Activated naive CD4-positive, alpha-beta T cell treated with anti-CD3 and anti-CD28 coated beads for 36 hours (primary cell): ENCODE results near the gene FANCC. TPM values are rescaled to one million over a fixed set of nuclear protein-coding genes. Genes with fewer than 3 reads are reported as not detected.
"Not testable (repeated sequence)": the region's sequence is repeated elsewhere in the genome, so short reads cannot be mapped to it uniquely, and the experiment has no call there.

ENCODE experiments used
- CTCF ChIA-PET: fragments of 350-600 bp; sonication (Branson Sonifier 250); formaldehyde crosslinking; loops from one replicate; lab custom pipeline; 2021; ENCODE audit warnings: antibody characterized with exemption; lab: Charles Lee
- DNase-seq: peaks from one replicate; pipeline ENCODE4 v3.0.0-alpha.2; 2020
- H3K27ac Mint-ChIP-seq: one replicate; pipeline ENCODE4 v1.8.0; 2021; ENCODE audit warnings: mild to moderate bottlenecking, mixed read lengths
- H3K27me3 Mint-ChIP-seq: one replicate; pipeline ENCODE4 v1.8.0; 2021; ENCODE audit warnings: low read depth, mixed read lengths
- H3K36me3 Mint-ChIP-seq: one replicate; pipeline ENCODE4 v1.8.0; 2021; ENCODE audit warnings: low read depth, mixed read lengths
- H3K4me1 Mint-ChIP-seq: one replicate; pipeline ENCODE4 v1.8.0; 2021; ENCODE audit warnings: low read depth, mixed read lengths
- H3K4me3 Mint-ChIP-seq: one replicate; pipeline ENCODE4 v1.8.0; 2021; ENCODE audit warnings: mild to moderate bottlenecking, moderate library complexity, mixed read lengths
- H3K9me3 Mint-ChIP-seq: one replicate; pipeline ENCODE4 v1.8.0; 2021; ENCODE audit warnings: mixed read lengths
- intact Hi-C: fragments of 100-400 bp; cut with micrococcal nuclease; formaldehyde crosslinking; loops from one replicate; pipeline ENCODE4 v1.15.1; 2023
- total RNA-seq, 2 experiments: library from RNA; stranded (reverse); gene quantifications; one replicate each; pipeline ENCODE4 v1.2.3, GENCODE V29; 2021

The FANCC gene
- total RNA-seq, 2 experiments from 2014 or later = 14.1 to 14.5 TPM

DNA sequence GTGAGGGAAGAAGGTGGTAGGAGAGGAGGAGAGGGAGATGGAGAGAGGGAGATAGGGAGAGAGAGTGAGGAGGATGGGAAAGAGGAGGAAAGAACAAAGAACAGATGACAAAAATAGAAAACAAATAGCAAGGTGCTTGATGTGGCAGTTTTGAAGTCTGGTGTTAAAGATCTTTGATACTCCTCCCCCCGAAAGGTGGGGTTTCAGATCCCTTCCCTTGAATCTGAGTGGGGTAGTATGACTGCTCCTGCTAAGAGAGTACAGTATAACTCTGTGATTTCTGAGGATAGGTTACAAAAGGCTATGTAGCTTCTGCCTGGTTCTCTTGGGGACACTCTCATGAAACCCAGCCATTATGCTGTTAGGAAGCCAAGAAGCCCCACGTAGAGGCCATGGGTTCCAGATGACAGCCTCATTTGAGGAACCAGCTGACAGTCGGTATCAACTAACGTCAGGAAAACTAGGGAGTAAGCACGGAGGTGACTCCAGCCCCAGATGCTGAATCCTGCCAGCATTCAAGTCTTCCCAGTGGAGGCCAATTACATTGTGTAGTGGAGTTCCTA lies 102.1 kb downstream of the FANCC start:
- no peak for DNase-seq
- no peak overlapping the region for H3K4me3 Mint-ChIP-seq
- peaks cover 10% of the 10 kb centered on the region for H3K4me1 Mint-ChIP-seq
- H3K27me3 Mint-ChIP-seq = no peaks in the 10 kb centered on the region
- no peak overlapping the region for H3K27ac Mint-ChIP-seq
- H3K36me3 Mint-ChIP-seq = peaks cover under 1% of the 10 kb centered on the region
- intact Hi-C loops = no loop called here
- CTCF ChIA-PET = no interaction called here
- H3K9me3 Mint-ChIP-seq = no peaks in the 10 kb centered on the region

DNA sequence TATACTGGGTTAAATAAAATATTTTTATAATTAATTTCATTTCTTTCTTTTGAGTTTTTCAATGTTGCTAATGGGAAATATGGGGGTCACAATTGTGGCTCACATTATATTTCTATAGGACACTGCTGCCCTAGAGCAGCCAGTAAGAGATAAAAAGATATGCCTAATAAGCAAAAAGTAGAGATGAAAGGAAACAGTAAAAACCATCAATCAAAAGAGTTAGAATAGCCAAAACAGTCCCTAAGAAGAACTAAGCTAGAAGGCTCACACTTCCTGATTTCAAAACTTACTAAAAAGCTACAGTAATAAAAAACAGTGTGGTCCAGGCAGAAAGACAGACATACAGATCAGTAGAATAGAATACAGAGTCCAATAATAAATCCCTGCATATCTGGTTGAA lies 104.4 kb downstream of the FANCC start:
- no peaks in the 10 kb centered on the region for H3K27me3 Mint-ChIP-seq
- intact Hi-C loops = no loop called here
- H3K4me1 Mint-ChIP-seq = peaks cover 10% of the 10 kb centered on the region
- no peaks in the 10 kb centered on the region for H3K36me3 Mint-ChIP-seq
- CTCF ChIA-PET = no interaction called here
- H3K9me3 Mint-ChIP-seq = no peaks in the 10 kb centered on the region
- DNase-seq = no peak
- H3K4me3 Mint-ChIP-seq = no peak overlapping the region
- no peak overlapping the region for H3K27ac Mint-ChIP-seq

DNA sequence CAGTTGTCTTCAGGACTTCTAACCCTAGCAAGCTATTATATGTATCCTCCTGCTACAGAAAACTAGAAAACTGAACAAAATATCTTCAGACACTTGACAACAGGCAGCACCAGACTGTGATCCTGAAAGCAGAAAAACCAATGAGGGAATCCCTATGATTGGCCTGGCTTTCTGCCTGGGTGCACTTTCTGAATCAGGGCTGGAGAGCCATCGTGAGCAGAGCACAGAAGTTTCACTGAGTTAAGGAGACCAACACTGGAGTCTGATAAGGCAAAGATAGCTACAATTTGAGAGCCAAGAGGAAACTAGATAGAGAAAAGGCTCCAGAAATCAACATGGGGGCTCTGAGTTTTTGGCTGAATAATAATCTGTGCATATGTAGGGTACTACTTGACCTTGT lies 106.5 kb downstream of the FANCC start:
- intact Hi-C loops = no loop called here
- no peaks in the 10 kb centered on the region for H3K9me3 Mint-ChIP-seq
- H3K27ac Mint-ChIP-seq = no peak overlapping the region
- H3K27me3 Mint-ChIP-seq = no peaks in the 10 kb centered on the region
- H3K4me3 Mint-ChIP-seq = no peak overlapping the region
- no peaks in the 10 kb centered on the region for H3K36me3 Mint-ChIP-seq
- peaks cover 10% of the 10 kb centered on the region for H3K4me1 Mint-ChIP-seq
- CTCF ChIA-PET = no interaction called here
- DNase-seq = no peak

DNA sequence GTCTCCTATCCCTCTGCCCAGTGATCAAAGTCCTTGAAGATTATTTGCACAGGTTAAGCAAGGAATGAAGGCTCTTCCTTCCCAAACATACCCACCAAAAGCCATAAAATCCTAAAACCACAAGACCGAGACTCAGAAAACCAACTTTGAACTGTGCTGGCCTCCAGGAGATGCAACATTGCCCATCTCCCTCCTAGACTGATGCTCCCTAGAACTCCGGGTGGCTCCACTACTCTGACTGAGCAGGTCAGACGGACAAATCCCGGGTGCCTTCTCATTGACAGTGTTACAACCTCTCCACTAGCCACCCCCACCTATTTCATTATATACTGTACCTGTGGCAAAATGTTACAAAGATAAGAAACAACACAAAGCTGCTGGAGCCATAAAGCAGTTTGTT lies 110.1 kb downstream of the FANCC start:
- intact Hi-C loops = no loop called here
- H3K4me1 Mint-ChIP-seq = peaks cover 2% of the 10 kb centered on the region
- H3K36me3 Mint-ChIP-seq = no peaks in the 10 kb centered on the region
- no peaks in the 10 kb centered on the region for H3K27me3 Mint-ChIP-seq
- H3K9me3 Mint-ChIP-seq = no peaks in the 10 kb centered on the region
- no peak overlapping the region for H3K4me3 Mint-ChIP-seq
- no peak for DNase-seq
- CTCF ChIA-PET = no interaction called here
- H3K27ac Mint-ChIP-seq = no peak overlapping the region

DNA sequence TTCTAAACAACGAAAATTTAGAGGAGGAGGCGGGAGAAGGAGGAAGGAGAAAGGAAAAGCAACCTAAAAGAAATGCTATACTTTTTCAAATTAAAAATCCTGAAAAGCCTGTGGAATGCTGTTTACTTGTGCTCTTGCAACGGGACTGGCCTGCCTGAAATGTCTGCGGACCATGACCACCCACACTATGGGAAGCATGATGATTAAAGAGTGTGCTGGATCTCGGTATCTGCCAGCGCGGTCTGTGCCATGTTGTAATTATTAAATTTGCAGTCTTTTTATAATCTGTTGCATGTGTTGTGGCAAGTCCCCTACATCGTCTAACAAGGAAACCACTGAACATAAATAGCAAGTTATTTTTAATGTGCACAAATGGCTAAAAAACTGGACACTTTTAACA lies 111.4 kb downstream of the FANCC start:
- intact Hi-C loops = no loop called here
- CTCF ChIA-PET = no interaction called here

DNA sequence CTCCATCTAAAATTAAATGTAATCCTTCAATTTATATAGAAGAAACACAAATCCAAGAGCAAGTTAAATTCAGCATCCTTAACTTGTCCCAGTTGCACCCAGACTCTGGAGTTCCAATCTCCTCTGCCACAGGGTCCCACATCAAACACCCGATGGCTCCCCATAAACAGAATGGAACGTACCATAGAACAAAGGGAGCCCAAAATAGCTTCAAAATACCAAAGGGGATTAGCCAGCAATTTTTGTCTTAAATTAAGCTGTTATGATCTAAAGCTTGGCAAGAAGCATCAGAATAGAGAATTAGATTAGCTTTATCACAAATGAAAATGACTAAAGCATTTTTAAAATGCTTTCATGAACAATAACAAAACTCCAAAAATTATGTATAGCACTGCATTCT lies 112.8 kb downstream of the FANCC start:
- intact Hi-C loops = no loop called here
- CTCF ChIA-PET = no interaction called here
- no peak for DNase-seq
- no peaks in the 10 kb centered on the region for H3K27me3 Mint-ChIP-seq
- H3K9me3 Mint-ChIP-seq = no peaks in the 10 kb centered on the region
- no peak overlapping the region for H3K4me3 Mint-ChIP-seq
- H3K27ac Mint-ChIP-seq = no peak overlapping the region
- H3K36me3 Mint-ChIP-seq = no peaks in the 10 kb centered on the region
- no peaks in the 10 kb centered on the region for H3K4me1 Mint-ChIP-seq

More for the DNA sequence above, 111.4 kb downstream of the FANCC start:
- H3K4me3 Mint-ChIP-seq = no peak overlapping the region
- no peaks in the 10 kb centered on the region for H3K9me3 Mint-ChIP-seq
- no peak overlapping the region for H3K27ac Mint-ChIP-seq
- H3K4me1 Mint-ChIP-seq = no peaks in the 10 kb centered on the region
- no peaks in the 10 kb centered on the region for H3K27me3 Mint-ChIP-seq
- no peaks in the 10 kb centered on the region for H3K36me3 Mint-ChIP-seq
- no peak for DNase-seq

DNA sequence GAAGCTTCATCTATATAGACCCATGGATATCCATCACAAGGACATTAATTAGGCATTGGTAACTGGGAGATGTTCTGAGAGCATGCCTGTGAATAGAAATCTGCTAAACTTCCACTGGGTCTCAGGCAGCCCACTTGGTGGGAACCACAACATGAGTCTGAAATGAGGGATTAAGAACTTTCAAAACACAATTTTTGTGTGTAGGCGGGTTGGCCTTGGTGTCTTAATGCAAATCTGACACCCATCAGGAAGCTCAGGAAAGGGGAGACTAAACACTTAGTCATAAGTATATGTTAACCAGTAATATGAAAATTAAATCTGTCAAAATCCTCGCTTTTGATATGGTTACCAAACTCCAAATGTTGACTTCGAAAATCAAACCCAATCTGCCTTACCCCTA lies 113.2 kb downstream of the FANCC start:
- intact Hi-C loops = no loop called here
- no peak for DNase-seq
- no peak overlapping the region for H3K4me3 Mint-ChIP-seq
- no peaks in the 10 kb centered on the region for H3K4me1 Mint-ChIP-seq
- H3K9me3 Mint-ChIP-seq = no peaks in the 10 kb centered on the region
- CTCF ChIA-PET = no interaction called here
- no peaks in the 10 kb centered on the region for H3K27me3 Mint-ChIP-seq
- H3K27ac Mint-ChIP-seq = no peak overlapping the region
- H3K36me3 Mint-ChIP-seq = no peaks in the 10 kb centered on the region

DNA sequence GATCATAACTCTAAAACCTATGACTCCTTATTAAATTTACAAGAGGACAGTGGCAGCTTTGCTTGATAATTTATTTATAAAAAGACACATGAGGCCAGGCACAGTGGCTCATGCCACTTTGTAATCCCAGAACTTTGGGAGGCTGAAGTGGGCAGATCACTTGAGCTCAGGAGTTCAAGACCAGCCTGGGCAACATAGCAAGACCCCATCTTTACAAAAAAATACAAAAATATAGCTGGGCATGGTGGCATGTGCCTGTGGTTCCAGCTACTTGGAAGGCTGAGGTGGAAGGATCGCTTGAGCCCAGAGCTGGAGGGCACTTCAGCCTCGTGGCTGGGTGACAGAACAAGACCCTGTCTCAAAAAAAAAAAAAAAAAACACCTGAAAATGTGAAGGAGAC lies 114.5 kb downstream of the FANCC start:
- H3K36me3 Mint-ChIP-seq, DNase-seq, intact Hi-C loops, CTCF ChIA-PET, H3K9me3 Mint-ChIP-seq, H3K4me3 Mint-ChIP-seq, H3K27ac Mint-ChIP-seq, H3K4me1 Mint-ChIP-seq, H3K27me3 Mint-ChIP-seq: not testable (repeated sequence)

DNA sequence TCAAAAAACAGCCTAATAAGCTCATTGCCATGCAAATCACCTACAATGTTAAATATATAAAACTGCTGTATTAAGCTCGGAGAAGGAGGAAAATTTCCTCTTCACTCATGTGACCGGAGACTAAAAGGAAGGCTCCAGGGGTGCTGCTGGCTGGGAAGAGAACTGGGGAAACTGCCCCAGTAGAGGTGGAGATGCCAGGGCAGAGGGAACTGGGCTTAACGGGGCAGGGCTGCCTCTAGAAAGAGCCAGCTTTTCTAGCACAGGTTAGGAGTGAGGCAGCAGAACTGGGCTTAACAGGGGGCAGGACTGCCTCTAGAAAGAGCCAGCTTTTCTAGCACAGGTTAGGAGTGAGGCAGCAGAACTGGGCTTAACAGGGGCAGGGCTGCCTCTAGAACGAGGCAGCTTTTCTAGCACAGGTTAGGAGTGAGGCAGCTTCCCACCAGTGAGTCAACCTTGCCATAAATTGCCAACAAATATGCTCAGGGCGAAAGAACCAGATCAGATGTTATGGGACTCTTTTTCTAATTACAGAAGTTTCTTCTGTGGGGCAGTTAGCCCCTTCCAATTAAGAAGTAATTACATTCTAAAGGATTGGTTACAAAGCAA lies 115.3 kb downstream of the FANCC start:
- no peaks in the 10 kb centered on the region for H3K36me3 Mint-ChIP-seq
- no peak overlapping the region for H3K27ac Mint-ChIP-seq
- H3K4me1 Mint-ChIP-seq = no peaks in the 10 kb centered on the region
- H3K9me3 Mint-ChIP-seq = no peaks in the 10 kb centered on the region
- CTCF ChIA-PET = interaction anchor here (0.6 to 0.9 kb wide), 2 partner anchors 19 to 979 kb away, joined by 3 read pairs; no protein-coding TSS in a partner anchor
- intact Hi-C loops = no loop called here
- no peak overlapping the region for H3K4me3 Mint-ChIP-seq
- H3K27me3 Mint-ChIP-seq = no peaks in the 10 kb centered on the region
- DNase-seq = no peak

DNA sequence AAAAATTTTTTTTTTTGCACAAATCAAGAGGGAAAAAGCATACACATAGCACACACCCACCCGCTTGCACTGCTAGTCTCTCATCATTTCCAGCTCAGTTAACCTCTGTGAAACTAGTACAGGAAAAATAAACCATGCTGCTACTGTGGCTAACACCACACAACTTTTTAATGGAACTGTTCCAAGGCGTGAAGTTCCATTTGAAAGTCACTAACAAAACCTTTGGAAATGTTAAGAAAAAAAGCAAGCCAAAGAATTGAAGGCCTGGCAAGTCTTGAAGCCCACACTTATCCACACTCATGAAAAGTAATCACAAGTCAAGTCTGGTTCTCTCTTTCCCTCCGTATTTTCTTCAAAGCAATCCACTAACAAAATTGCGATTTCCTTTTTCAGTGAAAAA lies 116.3 kb downstream of the FANCC start:
- no peak overlapping the region for H3K27ac Mint-ChIP-seq
- no peaks in the 10 kb centered on the region for H3K4me1 Mint-ChIP-seq
- no peaks in the 10 kb centered on the region for H3K9me3 Mint-ChIP-seq
- no peak overlapping the region for H3K4me3 Mint-ChIP-seq
- intact Hi-C loops = no loop called here
- no peaks in the 10 kb centered on the region for H3K27me3 Mint-ChIP-seq
- CTCF ChIA-PET = interaction anchor here (0.6 to 1.2 kb wide), 3 partner anchors 18 to 980 kb away, joined by 3 read pairs; no protein-coding TSS in a partner anchor
- DNase-seq = no peak
- no peaks in the 10 kb centered on the region for H3K36me3 Mint-ChIP-seq

DNA sequence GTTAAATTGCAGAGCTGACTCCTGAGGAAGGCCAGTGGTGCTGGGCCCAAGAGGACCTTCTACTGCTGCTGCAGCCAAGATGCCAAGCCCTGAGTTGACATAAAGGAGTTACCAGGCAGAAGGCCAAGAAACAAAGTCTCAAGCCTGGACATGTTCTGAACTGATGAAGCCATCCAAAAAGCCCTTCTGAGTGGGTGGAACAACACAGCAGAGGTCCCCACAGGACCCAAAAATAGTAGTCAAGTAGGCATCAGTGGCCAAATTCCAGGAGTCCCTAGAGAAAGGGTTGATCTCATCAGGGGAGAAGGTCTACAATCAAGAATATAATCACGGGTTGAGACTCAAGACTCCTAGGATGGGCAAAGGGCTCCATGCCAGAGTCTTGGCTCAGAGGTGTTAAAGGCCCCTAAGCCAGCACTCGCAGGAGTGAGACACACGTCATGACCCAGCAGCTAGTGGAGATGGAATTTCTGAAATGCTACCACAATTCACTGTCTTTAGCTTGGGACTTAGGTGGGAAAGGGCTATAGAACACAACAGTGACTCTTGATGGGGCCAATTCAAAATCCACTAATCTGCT lies 119.7 kb downstream of the FANCC start:
- intact Hi-C loops = no loop called here
- no peak for DNase-seq
- no peak overlapping the region for H3K4me3 Mint-ChIP-seq

DNA sequence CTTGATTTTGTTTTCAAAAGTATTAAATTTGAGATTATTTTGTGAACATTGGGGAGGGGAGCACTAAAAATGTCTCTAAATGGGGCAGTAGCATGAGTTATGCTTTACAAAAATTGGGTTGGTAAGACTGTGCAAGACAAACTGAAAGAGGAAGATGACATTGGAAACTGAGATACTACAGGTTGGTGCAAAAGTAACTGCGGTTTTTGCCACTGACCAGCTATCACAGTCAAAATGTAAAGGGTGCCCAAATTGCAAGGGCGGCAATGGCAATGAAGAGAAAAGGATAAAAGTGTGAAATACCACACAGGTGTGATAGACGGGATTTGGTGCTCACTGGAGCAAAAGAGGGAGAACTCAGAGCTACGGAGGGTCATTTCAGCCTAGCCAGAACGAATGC lies 124.0 kb downstream of the FANCC start:
- intact Hi-C loops = no loop called here
- CTCF ChIA-PET = interaction anchor here (1.1 kb wide), 1 partner anchor 20 kb away, joined by 3 read pairs; no protein-coding TSS in a partner anchor
- Mint-ChIP-seq H3K36me3 (no peaks in the 10 kb centered on the region), H3K9me3 (no peaks in the 10 kb centered on the region), H3K27me3 (no peaks in the 10 kb centered on the region), H3K27ac (no peak overlapping the region), H3K4me1 (peaks cover 20% of the 10 kb centered on the region), H3K4me3 (no peak overlapping the region)
- DNase-seq = no peak

More for the DNA sequence above, 119.7 kb downstream of the FANCC start:
- Mint-ChIP-seq H3K36me3 (no peaks in the 10 kb centered on the region), H3K27me3 (no peaks in the 10 kb centered on the region), H3K9me3 (no peaks in the 10 kb centered on the region), H3K27ac (no peak overlapping the region), H3K4me1 (no peaks in the 10 kb centered on the region)
- CTCF ChIA-PET = no interaction called here

DNA sequence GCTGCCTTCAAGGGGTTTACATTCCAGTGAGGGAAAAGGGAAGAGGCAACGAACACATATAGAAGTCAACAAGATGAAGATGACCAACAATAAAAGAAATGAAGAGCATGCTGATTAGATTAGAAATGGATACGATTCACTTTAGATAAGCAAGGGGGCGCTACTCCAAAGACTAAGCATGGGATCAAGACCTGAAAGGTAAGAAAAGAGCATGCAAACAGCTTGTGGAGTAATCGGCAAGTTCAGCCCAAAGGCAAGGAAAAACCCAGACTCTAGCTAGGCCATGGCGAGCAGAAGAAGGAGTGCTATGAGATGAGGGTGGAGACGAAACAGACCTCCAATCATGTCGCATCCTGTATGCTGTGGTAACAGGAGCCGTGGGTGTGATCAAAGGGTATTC lies 124.4 kb downstream of the FANCC start:
- H3K27ac Mint-ChIP-seq = no peak overlapping the region
- intact Hi-C loops = no loop called here
- H3K27me3 Mint-ChIP-seq = no peaks in the 10 kb centered on the region
- H3K4me1 Mint-ChIP-seq = peaks cover 24% of the 10 kb centered on the region
- no peaks in the 10 kb centered on the region for H3K36me3 Mint-ChIP-seq
- no peak overlapping the region for H3K4me3 Mint-ChIP-seq
- H3K9me3 Mint-ChIP-seq = no peaks in the 10 kb centered on the region
- DNase-seq = no peak
- CTCF ChIA-PET = interaction anchor here (1.1 kb wide), 1 partner anchor 20 kb away, joined by 3 read pairs; no protein-coding TSS in a partner anchor
